GM10847 (cell line): ENCODE results near the gene FRS3.

Experiments
- POLR2A ChIP-seq: IDR thresholded peaks from 2 replicates; pipeline ENCODE4 v1.6.1; 2011; ENCODE audit not compliant: insufficient read length; ENCODE audit errors: extremely low read depth

FRS3 gene

GRCh38 chr6:41759905-41760579, 19.7 kb downstream of the FRS3 start:
- no peak for TF ChIP-seq POLR2A

GRCh38 chr6:41759106-41759904, 20.4 kb downstream of the FRS3 start:
- no peak for TF ChIP-seq POLR2A

GRCh38 chr6:41758641-41759035, 21.1 kb downstream of the FRS3 start:
- no peak for TF ChIP-seq POLR2A

- TF ChIP-seq POLR2A, result no peak
These were observed 21.6 kb downstream of the FRS3 start for GRCh38 chr6:41757931-41758640.

GRCh38 chr6:41757271-41757670, 22.4 kb downstream of the FRS3 start:
- TF ChIP-seq POLR2A, result no peak

- no peak for TF ChIP-seq POLR2A
These were observed 23.3 kb downstream of the FRS3 start for GRCh38 chr6:41756354-41756753.

- TF ChIP-seq POLR2A, result no peak
These were observed 23.8 kb downstream of the FRS3 start for GRCh38 chr6:41755895-41756294.

GRCh38 chr6:41750374-41750773, 29.3 kb downstream of the FRS3 start:
- TF ChIP-seq POLR2A, result no peak

- TF ChIP-seq POLR2A, result no peak
These were observed 31.2 kb downstream of the FRS3 start for GRCh38 chr6:41748542-41748941.

- no peak for TF ChIP-seq POLR2A
These were observed 31.6 kb downstream of the FRS3 start for GRCh38 chr6:41748102-41748477.

- no peak for TF ChIP-seq POLR2A
These were observed 32.2 kb downstream of the FRS3 start, which contains the start of gene PGC for GRCh38 chr6:41747256-41748101. Gene PGC, minus strand, starts transcription at chr6:41747397. Its CDS starts 63 bp downstream, at chr6:41747334.

GRCh38 chr6:41746107-41746506, 33.6 kb downstream of the FRS3 start:
- TF ChIP-seq POLR2A, result no peak

- TF ChIP-seq POLR2A, result no peak
These were observed 35.4 kb downstream of the FRS3 start for GRCh38 chr6:41744236-41744787.

- no peak for TF ChIP-seq POLR2A
These were observed 36.1 kb downstream of the FRS3 start for GRCh38 chr6:41743406-41744235.
